Panc1 (cell line): ENCODE measurements around the gene RBFOX1. TPM values are rescaled to one million over a fixed set of nuclear protein-coding genes. Genes with fewer than 3 reads are reported as not detected.

Experiments
- ATAC-seq: fragments of 200-7000 bp; cut with Tn5 transposase; 2 replicates; pipeline ENCODE4 v1.9.1; 2020; ENCODE audit warnings: mild to moderate bottlenecking, moderate library complexity
- BruUV-seq: library from RNA; stranded (reverse); fragments of 400-500 nt; replicated peaks from 2 replicates; lab custom pipeline; 2021; lab: Mats Ljungman, UMichigan
- CTCF ChIA-PET: fragments of 300-600 bp; sonication (Branson Sonifier 250); formaldehyde crosslinking; loops from one replicate; lab custom pipeline; 2022; ENCODE audit warnings: antibody characterized with exemption; lab: Charles Lee
- POLR2A ChIA-PET: fragments of 300-600 bp; sonication (Branson Sonifier 250); formaldehyde crosslinking; loops from one replicate; lab custom pipeline; 2022; ENCODE audit warnings: antibody characterized with exemption; lab: Charles Lee
- DNase-seq: peaks from one replicate; pipeline ENCODE4 v3.0.0-alpha.2; 2010; ENCODE audit warnings: low read depth, low spot score
- H3K27ac ChIP-seq: 2 replicates; pipeline ENCODE4 v1.5.1; 2011; ENCODE audit warnings: mild to moderate bottlenecking, low read length, inconsistent platforms
- H3K27me3 ChIP-seq: fragments of 200-500 bp; sonication (Bioruptor generic); 2 replicates; pipeline ENCODE4 v1.6.0; 2014; ENCODE audit warnings: low read length, inconsistent platforms; ENCODE audit not compliant: control insufficient read depth, insufficient read depth
- H3K36me3 ChIP-seq: fragments of 200-500 bp; sonication (Bioruptor generic); 2 replicates; pipeline ENCODE4 v1.5.1; 2014; ENCODE audit warnings: inconsistent platforms, mild to moderate bottlenecking, low read length, moderate library complexity; ENCODE audit not compliant: control insufficient read depth, insufficient read depth
- H3K4me1 ChIP-seq: 2 replicates; pipeline ENCODE4 v1.5.1; 2011; ENCODE audit warnings: inconsistent platforms, mild to moderate bottlenecking, low read length, moderate library complexity; ENCODE audit not compliant: control insufficient read depth, insufficient read depth
- H3K4me3 ChIP-seq, 2 experiments: 2 replicates each; pipeline ENCODE4 v1.5.1; 2011 to 2012; ENCODE audit warnings: low read depth in 2 of 2, low read length in 2 of 2, mild to moderate bottlenecking in 2 of 2, inconsistent platforms in 1 of 2, moderate library complexity in 1 of 2
- H3K9me3 ChIP-seq: fragments of 200-500 bp; sonication (Bioruptor generic); 2 replicates; pipeline ENCODE4 v1.5.1; 2014; ENCODE audit warnings: low read depth, mild to moderate bottlenecking, inconsistent platforms, low read length, moderate library complexity; ENCODE audit not compliant: control insufficient read depth, insufficient read depth
- POLR2AphosphoS5 ChIP-seq: IDR thresholded peaks from 2 replicates; pipeline ENCODE4 v1.6.1; 2012; ENCODE audit warnings: mild to moderate bottlenecking, low read depth, low read length, moderate library complexity
- SIN3A ChIP-seq: IDR thresholded peaks from 2 replicates; pipeline ENCODE4 v1.6.1; 2012; ENCODE audit warnings: low read depth, mild to moderate bottlenecking, low read length, moderate library complexity, borderline replicate concordance; ENCODE audit not compliant: insufficient read depth
- TCF7L2 ChIP-seq: IDR thresholded peaks from 2 replicates; pipeline ENCODE4 v1.6.1; 2011; ENCODE audit warnings: mild to moderate bottlenecking, low read depth, low read length, inconsistent platforms
- in situ Hi-C: cut with HindIII; loops from 2 replicates; pipeline ENCODE4 v1.10.0; 2016; ENCODE audit warnings: low sequenced_read_pairs, low pct_unique_long_range_greater_than_20kb
- intact Hi-C: fragments of 100-400 bp; cut with micrococcal nuclease; formaldehyde crosslinking; loops from one replicate; pipeline ENCODE4 v1.10.0; 2022; ENCODE audit not compliant: unreplicated experiment
- total RNA-seq: library from RNA; stranded (reverse); gene quantifications from one replicate; pipeline ENCODE4 v1.2.1, GENCODE V29; 2021; ENCODE audit not compliant: unreplicated experiment
- TF ChIP-seq, protein P1 (sequence below): fragments of 450-650 bp; IDR thresholded peaks from 2 replicates; pipeline ENCODE4 v1.5.1; 2017; ENCODE audit warnings: mild to moderate bottlenecking
- TF ChIP-seq, protein P2 (sequence below), 2 experiments: IDR thresholded peaks; 2 replicates each; pipeline ENCODE4 v1.6.1; 2011 to 2012; ENCODE audit warnings: low read depth in 2 of 2, control low read depth in 1 of 2, low read length in 1 of 2, mild to moderate bottlenecking in 1 of 2, moderate library complexity in 1 of 2; ENCODE audit not compliant: insufficient read depth in 1 of 2

Gene RBFOX1
- total RNA-seq, 1 experiment from 2014 or later: not detected

DNA sequence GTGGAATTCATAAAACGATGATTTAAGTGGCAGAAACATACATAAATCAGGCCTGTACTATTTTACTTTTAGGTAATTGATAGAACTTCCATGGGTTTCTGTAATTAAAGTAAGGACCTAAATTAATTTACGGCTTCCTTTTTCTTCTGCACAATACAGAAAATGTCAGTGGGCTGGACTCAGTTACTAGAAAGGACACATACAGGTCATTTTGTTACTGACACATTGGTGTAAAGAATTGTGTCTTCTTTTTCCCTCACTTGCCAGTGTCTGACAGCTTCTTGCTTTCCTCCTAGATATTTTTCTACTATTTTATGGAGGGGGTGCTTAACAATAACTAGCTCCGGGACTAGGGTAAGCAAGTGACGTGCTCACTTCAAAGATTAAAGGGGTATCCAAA, 304.8 kb downstream of the RBFOX1 start:
- Histone ChIP-seq H3K27me3 (no peaks in the 10 kb centered on the region), H3K27ac (no peak overlapping the region), H3K9me3 (no peaks in the 10 kb centered on the region), H3K4me3 (no peak overlapping the region), H3K36me3 (no peaks in the 10 kb centered on the region), H3K4me1 (no peaks in the 10 kb centered on the region)
- TF ChIP-seq, protein P1, sequence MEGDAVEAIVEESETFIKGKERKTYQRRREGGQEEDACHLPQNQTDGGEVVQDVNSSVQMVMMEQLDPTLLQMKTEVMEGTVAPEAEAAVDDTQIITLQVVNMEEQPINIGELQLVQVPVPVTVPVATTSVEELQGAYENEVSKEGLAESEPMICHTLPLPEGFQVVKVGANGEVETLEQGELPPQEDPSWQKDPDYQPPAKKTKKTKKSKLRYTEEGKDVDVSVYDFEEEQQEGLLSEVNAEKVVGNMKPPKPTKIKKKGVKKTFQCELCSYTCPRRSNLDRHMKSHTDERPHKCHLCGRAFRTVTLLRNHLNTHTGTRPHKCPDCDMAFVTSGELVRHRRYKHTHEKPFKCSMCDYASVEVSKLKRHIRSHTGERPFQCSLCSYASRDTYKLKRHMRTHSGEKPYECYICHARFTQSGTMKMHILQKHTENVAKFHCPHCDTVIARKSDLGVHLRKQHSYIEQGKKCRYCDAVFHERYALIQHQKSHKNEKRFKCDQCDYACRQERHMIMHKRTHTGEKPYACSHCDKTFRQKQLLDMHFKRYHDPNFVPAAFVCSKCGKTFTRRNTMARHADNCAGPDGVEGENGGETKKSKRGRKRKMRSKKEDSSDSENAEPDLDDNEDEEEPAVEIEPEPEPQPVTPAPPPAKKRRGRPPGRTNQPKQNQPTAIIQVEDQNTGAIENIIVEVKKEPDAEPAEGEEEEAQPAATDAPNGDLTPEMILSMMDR: no peak
- TF ChIP-seq, protein P2, sequence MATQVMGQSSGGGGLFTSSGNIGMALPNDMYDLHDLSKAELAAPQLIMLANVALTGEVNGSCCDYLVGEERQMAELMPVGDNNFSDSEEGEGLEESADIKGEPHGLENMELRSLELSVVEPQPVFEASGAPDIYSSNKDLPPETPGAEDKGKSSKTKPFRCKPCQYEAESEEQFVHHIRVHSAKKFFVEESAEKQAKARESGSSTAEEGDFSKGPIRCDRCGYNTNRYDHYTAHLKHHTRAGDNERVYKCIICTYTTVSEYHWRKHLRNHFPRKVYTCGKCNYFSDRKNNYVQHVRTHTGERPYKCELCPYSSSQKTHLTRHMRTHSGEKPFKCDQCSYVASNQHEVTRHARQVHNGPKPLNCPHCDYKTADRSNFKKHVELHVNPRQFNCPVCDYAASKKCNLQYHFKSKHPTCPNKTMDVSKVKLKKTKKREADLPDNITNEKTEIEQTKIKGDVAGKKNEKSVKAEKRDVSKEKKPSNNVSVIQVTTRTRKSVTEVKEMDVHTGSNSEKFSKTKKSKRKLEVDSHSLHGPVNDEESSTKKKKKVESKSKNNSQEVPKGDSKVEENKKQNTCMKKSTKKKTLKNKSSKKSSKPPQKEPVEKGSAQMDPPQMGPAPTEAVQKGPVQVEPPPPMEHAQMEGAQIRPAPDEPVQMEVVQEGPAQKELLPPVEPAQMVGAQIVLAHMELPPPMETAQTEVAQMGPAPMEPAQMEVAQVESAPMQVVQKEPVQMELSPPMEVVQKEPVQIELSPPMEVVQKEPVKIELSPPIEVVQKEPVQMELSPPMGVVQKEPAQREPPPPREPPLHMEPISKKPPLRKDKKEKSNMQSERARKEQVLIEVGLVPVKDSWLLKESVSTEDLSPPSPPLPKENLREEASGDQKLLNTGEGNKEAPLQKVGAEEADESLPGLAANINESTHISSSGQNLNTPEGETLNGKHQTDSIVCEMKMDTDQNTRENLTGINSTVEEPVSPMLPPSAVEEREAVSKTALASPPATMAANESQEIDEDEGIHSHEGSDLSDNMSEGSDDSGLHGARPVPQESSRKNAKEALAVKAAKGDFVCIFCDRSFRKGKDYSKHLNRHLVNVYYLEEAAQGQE (IDR thresholded peaks at IDR 0.05; ENCODE audit: insufficient read depth in 1 of 2, low read depth in 2 of 2, low read length in 1 of 2): no peak
- TF ChIP-seq TCF7L2: no peak
- no peak for TF ChIP-seq SIN3A
- no peak for TF ChIP-seq POLR2AphosphoS5
- DNase-seq: no peak
- BruUV-seq: no TSS peak
- CTCF ChIA-PET: no interaction called here
- POLR2A ChIA-PET: no interaction called here
- ATAC-seq: no peak
- intact Hi-C loops (no loop called here), in situ Hi-C loops (no loop called here)

DNA sequence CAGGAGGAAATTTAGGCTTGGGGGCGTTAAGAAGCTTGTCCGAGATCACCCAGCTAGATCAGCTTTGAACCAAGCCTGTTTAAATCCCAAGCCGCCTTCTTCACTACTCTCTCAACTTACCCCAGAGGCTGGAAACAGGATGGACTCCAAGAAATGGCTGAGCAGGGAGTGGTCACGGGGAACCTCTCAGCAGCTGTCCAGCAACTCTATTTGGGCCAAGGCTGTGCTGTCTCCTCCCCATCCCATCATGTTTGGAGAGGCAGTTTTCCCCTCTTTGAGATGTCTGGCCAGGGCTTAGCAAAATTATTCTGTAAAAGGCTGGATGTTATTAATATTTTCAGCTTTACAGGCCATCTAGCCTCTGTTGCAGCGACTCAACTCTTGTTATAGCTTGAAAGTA, 305.7 kb downstream of the RBFOX1 start:
- DNase-seq: no peak

More for the DNA sequence above, 305.7 kb downstream of the RBFOX1 start:
- intact Hi-C loops: no loop called here
- BruUV-seq: no TSS peak
- Histone ChIP-seq H3K36me3 (no peaks in the 10 kb centered on the region), H3K4me3 (no peak overlapping the region), H3K9me3 (no peaks in the 10 kb centered on the region), H3K27me3 (no peaks in the 10 kb centered on the region), H3K4me1 (no peaks in the 10 kb centered on the region), H3K27ac (no peak overlapping the region)
- CTCF ChIA-PET: no interaction called here
- no peak for ATAC-seq
- TF ChIP-seq, protein P1: no peak
- TF ChIP-seq, protein P2 (IDR thresholded peaks at IDR 0.05; ENCODE audit: insufficient read depth in 1 of 2, low read depth in 2 of 2, low read length in 1 of 2): no peak
- TF ChIP-seq POLR2AphosphoS5 (no peak), TCF7L2 (no peak), SIN3A (no peak)
- in situ Hi-C loops: no loop called here
- POLR2A ChIA-PET: no interaction called here
